GM19025 (cell line): Measurements from ENCODE around the gene HMCN1.

Source experiments
- ATAC-seq: cut with Tn5 transposase; IDR thresholded peaks from one replicate; pipeline ENCODE4 v1.9.1; 2021; ENCODE audit warnings: mild to moderate bottlenecking, low read depth, moderate library complexity; ENCODE audit not compliant: unreplicated experiment

The HMCN1 gene

GRCh38 chr1:185795181-185795580 lies 61.0 kb downstream of the HMCN1 start:
- ATAC-seq = no peak

GRCh38 chr1:185798505-185798904 lies 64.3 kb downstream of the HMCN1 start:
- no peak for ATAC-seq

GRCh38 chr1:185803241-185803640 lies 69.0 kb downstream of the HMCN1 start:
- ATAC-seq = no peak

- no peak for ATAC-seq
Observed at GRCh38 chr1:185804206-185804605, 70.0 kb downstream of the HMCN1 start.

- no peak for ATAC-seq
Observed at GRCh38 chr1:185804608-185805007, 70.4 kb downstream of the HMCN1 start.

GRCh38 chr1:185807275-185807674 lies 73.1 kb downstream of the HMCN1 start:
- no peak for ATAC-seq

GRCh38 chr1:185808631-185809030 lies 74.4 kb downstream of the HMCN1 start:
- ATAC-seq = no peak

GRCh38 chr1:185811073-185811709 lies 77.0 kb downstream of the HMCN1 start:
- ATAC-seq = no peak

GRCh38 chr1:185812934-185813333 lies 78.7 kb downstream of the HMCN1 start:
- ATAC-seq = no peak

GRCh38 chr1:185813401-185813979 lies 79.3 kb downstream of the HMCN1 start:
- ATAC-seq = no peak

GRCh38 chr1:185816460-185816859 lies 82.3 kb downstream of the HMCN1 start:
- ATAC-seq = no peak

- ATAC-seq = no peak
Observed at GRCh38 chr1:185819798-185820197, 85.6 kb downstream of the HMCN1 start.

GRCh38 chr1:185821612-185822385 lies 87.6 kb downstream of the HMCN1 start:
- ATAC-seq = no peak

- ATAC-seq = no peak
Observed at GRCh38 chr1:185823467-185823866, 89.3 kb downstream of the HMCN1 start.

GRCh38 chr1:185824106-185824505 lies 89.9 kb downstream of the HMCN1 start:
- no peak for ATAC-seq

GRCh38 chr1:185825556-185825955 lies 91.4 kb downstream of the HMCN1 start:
- ATAC-seq = no peak

GRCh38 chr1:185834371-185834905 lies 100.2 kb downstream of the HMCN1 start:
- no peak for ATAC-seq

GRCh38 chr1:185835191-185835590 lies 101.0 kb downstream of the HMCN1 start:
- no peak for ATAC-seq

GRCh38 chr1:185837711-185838110 lies 103.5 kb downstream of the HMCN1 start:
- no peak for ATAC-seq

- no peak for ATAC-seq
Observed at GRCh38 chr1:185838111-185838510, 103.9 kb downstream of the HMCN1 start.

GRCh38 chr1:185840880-185841279 lies 106.7 kb downstream of the HMCN1 start:
- no peak for ATAC-seq
